ENCODE results near the gene HMGN5. TPM values are rescaled to one million over a fixed set of nuclear protein-coding genes. Genes with fewer than 3 reads are reported as not detected.

HMGN5 gene
- total RNA-seq: 1 to 10 TPM in 2 of 3 donors, under 1 TPM in 1; 0.95 to 1.3 (median 1.3) TPM
- total RNA-seq (2013): 1.0 TPM

GRCh38 chrX:81201671-81202455 lies at the start of gene HMGN5, which contains the start of gene SH3BGRL:
HMGN5 (minus strand) TSS chrX:81201913; CDS start chrX:81121549, 80,364 bp downstream.
SH3BGRL (plus strand) TSS chrX:81202102; CDS start chrX:81202201, 99 bp downstream.
- Mint-ChIP-seq H3K27me3 (ENCODE audit: low read depth in 2 of 2) (no peaks in the 10 kb centered on the region), H3K4me3 (peak within 1 kb of the TSS; percentile 91), H3K4me1 (peaks cover 39 to 46% of the 10 kb centered on the region in 2 donors), H3K9me3 (no peaks in the 10 kb centered on the region), H3K27ac (peak within 1 kb of the TSS; percentile 92 to 93), H3K36me3 (no peaks in the 10 kb centered on the region)
- WGBS (ENCODE audit: insufficient coverage): 0% methylated on average over 21 of the region's 23 CpGs
- peak; percentile 96 to 98 (median 96) for ATAC-seq
- H3K27me3 ChIP-seq (ENCODE audit: control insufficient read depth, insufficient read depth, low read length): no peaks in the 10 kb centered on the region
- peak; percentile 53 to 83 for DNase-seq
- TF ChIP-seq, protein P1, sequence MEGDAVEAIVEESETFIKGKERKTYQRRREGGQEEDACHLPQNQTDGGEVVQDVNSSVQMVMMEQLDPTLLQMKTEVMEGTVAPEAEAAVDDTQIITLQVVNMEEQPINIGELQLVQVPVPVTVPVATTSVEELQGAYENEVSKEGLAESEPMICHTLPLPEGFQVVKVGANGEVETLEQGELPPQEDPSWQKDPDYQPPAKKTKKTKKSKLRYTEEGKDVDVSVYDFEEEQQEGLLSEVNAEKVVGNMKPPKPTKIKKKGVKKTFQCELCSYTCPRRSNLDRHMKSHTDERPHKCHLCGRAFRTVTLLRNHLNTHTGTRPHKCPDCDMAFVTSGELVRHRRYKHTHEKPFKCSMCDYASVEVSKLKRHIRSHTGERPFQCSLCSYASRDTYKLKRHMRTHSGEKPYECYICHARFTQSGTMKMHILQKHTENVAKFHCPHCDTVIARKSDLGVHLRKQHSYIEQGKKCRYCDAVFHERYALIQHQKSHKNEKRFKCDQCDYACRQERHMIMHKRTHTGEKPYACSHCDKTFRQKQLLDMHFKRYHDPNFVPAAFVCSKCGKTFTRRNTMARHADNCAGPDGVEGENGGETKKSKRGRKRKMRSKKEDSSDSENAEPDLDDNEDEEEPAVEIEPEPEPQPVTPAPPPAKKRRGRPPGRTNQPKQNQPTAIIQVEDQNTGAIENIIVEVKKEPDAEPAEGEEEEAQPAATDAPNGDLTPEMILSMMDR (IDR thresholded peaks at IDR 0.05): no peak
- intact Hi-C loops (cut with micrococcal nuclease): loop anchor here (2.0 kb wide), 2 partner anchors 79 to 393 kb away; partner anchors contain the start of gene BRWD3
- peaks cover 2% of the 10 kb centered on the region for H3K4me1 ChIP-seq (ENCODE audit: control insufficient read depth, insufficient read depth, low read length)
- no peaks in the 10 kb centered on the region for H3K9me3 ChIP-seq (ENCODE audit: control insufficient read depth, insufficient read depth, low read length)
- H3K4me3 ChIP-seq (ENCODE audit: low read length): peak within 1 kb of the TSS; percentile 95
- H3K27ac ChIP-seq (ENCODE audit: low read length): peak within 1 kb of the TSS; percentile 78
- H3K36me3 ChIP-seq (ENCODE audit: control insufficient read depth, insufficient read depth, low read length): no peaks in the 10 kb centered on the region

GRCh38 chrX:81241753-81242152 lies 40.0 kb upstream of the HMGN5 start:
- Mint-ChIP-seq H3K27me3 (ENCODE audit: low read depth in 2 of 2) (no peaks in the 10 kb centered on the region), H3K4me1 (peaks cover 22 to 28% of the 10 kb centered on the region in 2 donors), H3K27ac (no peak overlapping the region), H3K36me3 (no peaks in the 10 kb centered on the region), H3K4me3 (no peak overlapping the region), H3K9me3 (no peaks in the 10 kb centered on the region)
- no peaks in the 10 kb centered on the region for H3K27me3 ChIP-seq (ENCODE audit: control insufficient read depth, insufficient read depth, low read length)
- no peak overlapping the region for H3K27ac ChIP-seq (ENCODE audit: low read length)
- no peaks in the 10 kb centered on the region for H3K4me1 ChIP-seq (ENCODE audit: control insufficient read depth, insufficient read depth, low read length)
- H3K4me3 ChIP-seq (ENCODE audit: low read length): no peak overlapping the region
- H3K36me3 ChIP-seq (ENCODE audit: control insufficient read depth, insufficient read depth, low read length): peaks cover 2% of the 10 kb centered on the region
- WGBS (ENCODE audit: insufficient coverage): 97% methylated on average over 7 of the region's 7 CpGs
- intact Hi-C loops (cut with micrococcal nuclease): no loop called here
- DNase-seq: no peak
- H3K9me3 ChIP-seq (ENCODE audit: control insufficient read depth, insufficient read depth, low read length): no peaks in the 10 kb centered on the region
- TF ChIP-seq, protein P1 (IDR thresholded peaks at IDR 0.05): no peak
- no peak for ATAC-seq

DNA sequence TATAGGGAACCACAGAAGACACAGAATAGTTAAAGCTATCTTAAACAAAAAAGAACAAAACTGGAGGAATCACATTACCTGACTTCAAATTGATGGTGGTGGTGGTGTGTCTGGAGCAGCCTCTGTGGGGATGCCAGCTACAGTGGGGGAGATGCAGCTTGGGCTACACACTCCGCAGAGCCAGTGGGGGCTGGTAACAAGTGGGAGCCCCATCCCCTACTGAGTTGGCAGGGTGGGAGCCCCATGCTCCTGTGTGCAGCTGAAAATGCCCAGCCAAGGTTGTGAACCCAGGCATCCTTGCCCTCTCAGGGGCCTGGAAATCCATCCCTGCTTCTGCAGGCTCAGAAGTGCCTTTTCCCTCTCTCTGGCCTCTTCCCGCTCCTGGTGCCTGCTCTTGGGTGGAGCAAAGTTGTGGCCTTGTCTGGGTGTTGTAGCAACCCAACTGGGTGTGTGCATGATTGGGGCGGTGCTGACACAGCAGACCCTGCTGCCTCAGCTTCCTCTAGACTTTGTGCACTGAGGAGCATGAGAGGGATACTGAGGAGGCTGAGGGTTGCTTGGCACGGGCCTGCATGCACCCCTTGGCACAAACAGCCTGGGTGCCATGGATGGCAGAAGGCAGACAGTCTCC lies 39.1 kb upstream of the HMGN5 start:
- no peaks in the 10 kb centered on the region for H3K27me3 ChIP-seq (ENCODE audit: control insufficient read depth, insufficient read depth, low read length)
- H3K9me3 ChIP-seq (ENCODE audit: control insufficient read depth, insufficient read depth, low read length): no peaks in the 10 kb centered on the region
- Mint-ChIP-seq H3K9me3 (no peaks in the 10 kb centered on the region), H3K27ac (no peak overlapping the region), H3K4me3 (no peak overlapping the region), H3K4me1 (peaks cover 18 to 25% of the 10 kb centered on the region in 2 donors), H3K36me3 (no peaks in the 10 kb centered on the region), H3K27me3 (ENCODE audit: low read depth in 2 of 2) (no peaks in the 10 kb centered on the region)
- WGBS (ENCODE audit: insufficient coverage): 93% methylated on average over 2 of the region's 4 CpGs
- H3K4me1 ChIP-seq (ENCODE audit: control insufficient read depth, insufficient read depth, low read length): no peaks in the 10 kb centered on the region
- no peak overlapping the region for H3K4me3 ChIP-seq (ENCODE audit: low read length)
- peaks cover 2% of the 10 kb centered on the region for H3K36me3 ChIP-seq (ENCODE audit: control insufficient read depth, insufficient read depth, low read length)
- ATAC-seq (no peak), DNase-seq (no peak)
- intact Hi-C loops (cut with micrococcal nuclease): no loop called here
- H3K27ac ChIP-seq (ENCODE audit: low read length): no peak overlapping the region
- TF ChIP-seq, protein P1 (IDR thresholded peaks at IDR 0.05): no peak
